AG09309 (cell line): Measurements from ENCODE around the gene P4HA1.

Experiments used
- DNase-seq: peaks from one replicate; pipeline ENCODE4 v3.0.0-alpha.2; 2010; ENCODE audit warnings: low read depth
- H3K4me3 ChIP-seq: 2 replicates; pipeline ENCODE4 v1.5.1; 2011; ENCODE audit warnings: mild to moderate bottlenecking, low read depth, low read length, moderate library complexity; ENCODE audit not compliant: control insufficient read depth
- CTCF ChIP-seq: IDR thresholded peaks from 2 replicates; pipeline ENCODE4 v1.5.1; 2011; ENCODE audit warnings: mild to moderate bottlenecking, low read depth, low read length, inconsistent platforms; ENCODE audit not compliant: insufficient read depth, control insufficient read depth; ENCODE audit errors: missing control alignments

Gene P4HA1

GRCh38 chr10:73086816-73087215 is 9.8 kb downstream of the P4HA1 start:
- DNase-seq, result no peak
- no peak for TF ChIP-seq CTCF
- H3K4me3 ChIP-seq, result no peak overlapping the region

GRCh38 chr10:73084209-73084608 is 12.5 kb downstream of the P4HA1 start:
- no peak for DNase-seq
- no peak for TF ChIP-seq CTCF
- no peak overlapping the region for H3K4me3 ChIP-seq

- no peak overlapping the region for H3K4me3 ChIP-seq
- no peak for DNase-seq
- no peak for TF ChIP-seq CTCF
Measured at GRCh38 chr10:73083221-73083620, 13.4 kb downstream of the P4HA1 start.

- DNase-seq, result no peak
- no peak overlapping the region for H3K4me3 ChIP-seq
- TF ChIP-seq CTCF, result no peak
Measured at GRCh38 chr10:73079779-73080541, 16.7 kb downstream of the P4HA1 start.

GRCh38 chr10:73076360-73077183 is 20.1 kb downstream of the P4HA1 start:
- TF ChIP-seq CTCF, result no peak
- H3K4me3 ChIP-seq, result no peak overlapping the region
- DNase-seq, result no peak

GRCh38 chr10:73075829-73076228 is 20.8 kb downstream of the P4HA1 start:
- TF ChIP-seq CTCF, result no peak
- DNase-seq, result no peak
- no peak overlapping the region for H3K4me3 ChIP-seq
